Body of pancreas (tissue), 4 donors: ENCODE measurements around the gene PLEKHM2. TPM values are rescaled to one million over a fixed set of nuclear protein-coding genes. Genes with fewer than 3 reads are reported as not detected.

ENCODE experiments used
- ATAC-seq: fragments of 150-250 bp; one replicate; pipeline ENCODE4 v1.9.1; 2016
- DNase-seq, 4 donors: peaks; one replicate each; pipeline ENCODE4 v3.0.0-alpha.2; 2019
- H3K27ac ChIP-seq, 4 donors: fragments of 200-600 bp; sonication (generic); 1 replicate in 3 of 4; 2 replicates in 1 of 4; pipeline versions ENCODE4 v1.5.1 to v1.6.1; 2016 to 2019; ENCODE audit warnings: mild to moderate bottlenecking in 1 of 4, mixed read lengths in 1 of 4, moderate library complexity in 1 of 4
- H3K27me3 ChIP-seq, 2 donors: fragments of 200-600 bp; sonication (generic); one replicate each; pipeline ENCODE4 v1.6.0; 2016; ENCODE audit warnings: mild to moderate bottlenecking in 1 of 2
- H3K36me3 ChIP-seq, 2 donors: fragments of 200-600 bp; sonication (generic); replicated peaks in 1 of 2; 2 replicates each; pipeline ENCODE4 v1.5.1; 2016; ENCODE audit warnings: low read depth in 2 of 2; ENCODE audit not compliant: insufficient read depth in 1 of 2
- H3K4me1 ChIP-seq: fragments of 200-600 bp; sonication (generic); one replicate; pipeline ENCODE4 v1.6.0; 2016
- H3K4me3 ChIP-seq, 2 donors: fragments of 200-600 bp; sonication (generic); 1 replicate in 1 of 2; 2 replicates in 1 of 2; pipeline ENCODE4 v1.5.1; 2016 to 2019
- H3K9me3 ChIP-seq, 3 donors: fragments of 200-600 bp; sonication (generic); 1 replicate in 2 of 3; 2 replicates in 1 of 3; pipeline ENCODE4 v1.5.1; 2016
- CTCF ChIP-seq, 7 experiments: fragments of 450-650 bp in 4 of 7; fragments of 200-600 bp in 3 of 7; sonication (generic) in 3 of 7; IDR thresholded peaks; one replicate each; pipeline ENCODE4 v1.5.1; 2016 to 2019; ENCODE audit warnings: antibody characterized with exemption in 7 of 7
- POLR2A ChIP-seq, 3 donors: fragments of 450-650 bp; IDR thresholded peaks; one replicate each; pipeline ENCODE4 v1.6.1; 2016; ENCODE audit warnings: antibody characterized with exemption in 3 of 3, mild to moderate bottlenecking in 2 of 3
- WGBS, 2 donors: methylation state at CpG; one replicate each; pipeline ENCODE4 v1.1.5; 2017; 5-methylcytosine and 5-hydroxymethylcytosine counted together
- intact Hi-C: fragments of 100-400 bp; cut with DNase I; formaldehyde crosslinking; loops from one replicate; pipeline ENCODE4 v1.15.1; 2023
- total RNA-seq, 2 donors: library from RNA; depleted of rRNA; stranded (reverse); fragments of >200 nt; gene quantifications; one replicate each; pipeline ENCODE4 v1.1.0, GENCODE V29; 2016

The PLEKHM2 gene
- total RNA-seq, 2 donors from 2014 or later = 18.1 to 31.6 TPM

GRCh38 chr1:15702722-15703550 lies 18.8 kb downstream of the PLEKHM2 start:
- peak; percentile 46 to 64 (median 51) for DNase-seq
- ATAC-seq = peak; percentile 74
- Histone ChIP-seq H3K4me3 (no peak overlapping the region), H3K27ac (peak overlapping the region; percentile 46 to 78 (median 74)), H3K4me1 (peaks cover 14% of the 10 kb centered on the region), H3K36me3 (no peaks in the 10 kb centered on the region), H3K9me3 (no peaks in the 10 kb centered on the region), H3K27me3 (no peaks in the 10 kb centered on the region)
- WGBS, 2 donors = 44 to 50% methylated on average over 15 to 17 of the region's 19 CpGs
- intact Hi-C loops = no loop called here
- TF ChIP-seq POLR2A (IDR thresholded peaks at IDR 0.05) (no peak), CTCF (IDR thresholded peaks at IDR 0.05) (peak in 5 of 7 experiments; percentile 16 to 42 (median 25))

- Histone ChIP-seq H3K9me3 (no peaks in the 10 kb centered on the region), H3K27ac (peak overlapping the region; percentile 8 to 78 (median 74)), H3K36me3 (no peaks in the 10 kb centered on the region), H3K4me1 (peaks cover 14% of the 10 kb centered on the region), H3K27me3 (no peaks in the 10 kb centered on the region), H3K4me3 (no peak overlapping the region)
- intact Hi-C loops = no loop called here
- peak; percentile 43 to 66 (median 62) for DNase-seq
- WGBS, 2 donors = 26 to 31% methylated on average over 8 to 9 of the region's 9 CpGs
- TF ChIP-seq CTCF (IDR thresholded peaks at IDR 0.05) = no peak
- TF ChIP-seq POLR2A (IDR thresholded peaks at IDR 0.05) = peak in 1 of 3 donors; percentile 10
- peak; percentile 77 for ATAC-seq
These were observed 19.4 kb downstream of the PLEKHM2 start for GRCh38 chr1:15703562-15703961.

- TF ChIP-seq CTCF (IDR thresholded peaks at IDR 0.05) = no peak
- no peak for TF ChIP-seq POLR2A (IDR thresholded peaks at IDR 0.05)
- ATAC-seq = no peak
- WGBS, 2 donors = 89 to 90% methylated on average over 17 of the region's 17 CpGs
- Histone ChIP-seq H3K36me3 (no peaks in the 10 kb centered on the region), H3K4me3 (no peak overlapping the region), H3K9me3 (no peaks in the 10 kb centered on the region), H3K4me1 (peaks cover 14% of the 10 kb centered on the region), H3K27ac (peak overlapping the region in 3 of 4 donors; percentile 29 to 78 (median 70)), H3K27me3 (no peaks in the 10 kb centered on the region)
- intact Hi-C loops = no loop called here
- DNase-seq = no peak
These were observed 20.5 kb downstream of the PLEKHM2 start for GRCh38 chr1:15704526-15705183.

- Histone ChIP-seq H3K9me3 (no peaks in the 10 kb centered on the region), H3K4me1 (peaks cover 14% of the 10 kb centered on the region), H3K27me3 (no peaks in the 10 kb centered on the region), H3K36me3 (no peaks in the 10 kb centered on the region), H3K4me3 (no peak overlapping the region), H3K27ac (no peak overlapping the region)
- no peak for TF ChIP-seq CTCF (IDR thresholded peaks at IDR 0.05)
- no peak for TF ChIP-seq POLR2A (IDR thresholded peaks at IDR 0.05)
- no peak for DNase-seq
- no peak for ATAC-seq
- 95 to 96% methylated on average over 10 to 11 of the region's 11 CpGs for WGBS, 2 donors
- intact Hi-C loops = no loop called here
These were observed 21.1 kb downstream of the PLEKHM2 start for GRCh38 chr1:15705184-15705566.
